Breast epithelium (tissue), 3 donors: ENCODE measurements around the gene OCA2.

Experiments used
- CTCF ChIP-seq, 3 donors: fragments of 450-650 bp; IDR thresholded peaks; one replicate each; pipeline ENCODE4 v1.5.1; 2016 to 2017; ENCODE audit warnings: antibody characterized with exemption in 3 of 3, mild to moderate bottlenecking in 3 of 3, moderate library complexity in 3 of 3
- POLR2A ChIP-seq: fragments of 450-650 bp; IDR thresholded peaks from one replicate; pipeline ENCODE4 v1.6.1; 2016; ENCODE audit warnings: antibody characterized with exemption, mild to moderate bottlenecking, moderate library complexity

GRCh38 chr15:28117432-28117990 lies 18.4 kb upstream of the OCA2 start:
- TF ChIP-seq CTCF (IDR thresholded peaks at IDR 0.05) (no peak), POLR2A (no peak)
